ENCODE results near the gene CHD9NB.

CHD9NB gene

GRCh38 chr16:53065461-53066061 is 12.9 kb upstream of the CHD9NB start:
- H3K4me3 ChIP-seq (replicated peaks; ENCODE audit: low read depth, low read length): no peak overlapping the region
- TF ChIP-seq, protein P1, sequence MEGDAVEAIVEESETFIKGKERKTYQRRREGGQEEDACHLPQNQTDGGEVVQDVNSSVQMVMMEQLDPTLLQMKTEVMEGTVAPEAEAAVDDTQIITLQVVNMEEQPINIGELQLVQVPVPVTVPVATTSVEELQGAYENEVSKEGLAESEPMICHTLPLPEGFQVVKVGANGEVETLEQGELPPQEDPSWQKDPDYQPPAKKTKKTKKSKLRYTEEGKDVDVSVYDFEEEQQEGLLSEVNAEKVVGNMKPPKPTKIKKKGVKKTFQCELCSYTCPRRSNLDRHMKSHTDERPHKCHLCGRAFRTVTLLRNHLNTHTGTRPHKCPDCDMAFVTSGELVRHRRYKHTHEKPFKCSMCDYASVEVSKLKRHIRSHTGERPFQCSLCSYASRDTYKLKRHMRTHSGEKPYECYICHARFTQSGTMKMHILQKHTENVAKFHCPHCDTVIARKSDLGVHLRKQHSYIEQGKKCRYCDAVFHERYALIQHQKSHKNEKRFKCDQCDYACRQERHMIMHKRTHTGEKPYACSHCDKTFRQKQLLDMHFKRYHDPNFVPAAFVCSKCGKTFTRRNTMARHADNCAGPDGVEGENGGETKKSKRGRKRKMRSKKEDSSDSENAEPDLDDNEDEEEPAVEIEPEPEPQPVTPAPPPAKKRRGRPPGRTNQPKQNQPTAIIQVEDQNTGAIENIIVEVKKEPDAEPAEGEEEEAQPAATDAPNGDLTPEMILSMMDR (IDR thresholded peaks at IDR 0.05; ENCODE audit: low read length, missing control alignments): no peak
- DNase-seq (ENCODE audit: low read depth): peak; percentile 44

GRCh38 chr16:53064081-53064578 is 11.4 kb upstream of the CHD9NB start:
- TF ChIP-seq, protein P1 (IDR thresholded peaks at IDR 0.05; ENCODE audit: low read length, missing control alignments): no peak
- DNase-seq (ENCODE audit: low read depth): no peak
- H3K4me3 ChIP-seq (replicated peaks; ENCODE audit: low read depth, low read length): no peak overlapping the region

DNA sequence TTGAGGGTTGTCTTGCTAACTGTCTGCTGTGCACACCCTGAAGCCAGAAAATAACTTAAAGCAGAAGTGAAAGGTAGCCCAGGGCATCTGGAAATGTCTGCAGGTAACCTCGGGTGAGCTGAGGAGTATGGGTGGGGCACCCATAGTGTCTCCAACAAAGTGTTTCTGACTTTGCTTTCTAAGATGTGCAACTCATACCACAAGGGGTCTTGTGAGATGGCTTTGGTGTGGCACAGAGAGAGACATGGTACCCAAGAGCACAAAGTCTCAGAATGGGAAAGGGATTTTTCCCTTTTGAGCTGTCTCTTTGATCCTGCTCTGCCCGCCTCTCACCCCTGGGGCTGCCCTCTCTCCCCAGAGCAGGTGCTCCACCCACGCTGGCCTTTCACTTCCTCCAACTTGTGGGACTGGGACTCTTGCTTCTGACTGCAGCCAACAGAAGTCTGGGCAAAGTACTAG is 9.0 kb upstream of the CHD9NB start:
- DNase-seq (ENCODE audit: low read depth): no peak
- TF ChIP-seq, protein P1 (IDR thresholded peaks at IDR 0.05; ENCODE audit: low read length, missing control alignments): no peak
- no peak overlapping the region for H3K4me3 ChIP-seq (replicated peaks; ENCODE audit: low read depth, low read length)

DNA sequence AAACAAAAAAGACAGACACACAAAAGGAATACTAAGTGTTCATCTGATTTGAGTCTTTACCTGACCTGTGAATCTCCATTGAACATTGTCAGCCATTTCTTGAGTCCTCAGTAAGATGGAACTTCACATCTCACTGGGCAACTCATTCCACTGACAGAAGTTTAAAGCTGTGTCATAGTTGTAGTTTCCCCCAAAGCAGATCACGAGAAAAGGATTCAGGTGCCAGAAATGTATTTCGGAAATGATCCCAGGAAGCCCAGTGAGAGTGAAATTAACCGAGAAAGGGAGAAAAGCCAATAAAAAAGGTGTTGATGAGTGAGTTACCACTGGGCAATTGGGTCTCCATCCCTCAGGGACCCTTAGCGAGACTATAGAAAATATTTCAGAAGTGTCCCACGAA is 8.6 kb upstream of the CHD9NB start:
- DNase-seq (ENCODE audit: low read depth): no peak
- TF ChIP-seq, protein P1 (IDR thresholded peaks at IDR 0.05; ENCODE audit: low read length, missing control alignments): no peak
- no peak overlapping the region for H3K4me3 ChIP-seq (replicated peaks; ENCODE audit: low read depth, low read length)

- DNase-seq (ENCODE audit: low read depth): no peak
- H3K4me3 ChIP-seq (replicated peaks; ENCODE audit: low read depth, low read length): no peak overlapping the region
- TF ChIP-seq, protein P1 (IDR thresholded peaks at IDR 0.05; ENCODE audit: low read length, missing control alignments): no peak
These were observed 7.0 kb upstream of the CHD9NB start for GRCh38 chr16:53059672-53060071.

- no peak for DNase-seq (ENCODE audit: low read depth)
- TF ChIP-seq, protein P1 (IDR thresholded peaks at IDR 0.05; ENCODE audit: low read length, missing control alignments): no peak
These were observed 6.2 kb upstream of the CHD9NB start for GRCh38 chr16:53058882-53059281.

GRCh38 chr16:53058441-53058840 is 5.7 kb upstream of the CHD9NB start:
- TF ChIP-seq, protein P1 (IDR thresholded peaks at IDR 0.05; ENCODE audit: low read length, missing control alignments): no peak
- H3K4me3 ChIP-seq (replicated peaks; ENCODE audit: low read depth, low read length): no peak overlapping the region
- DNase-seq (ENCODE audit: low read depth): no peak

More at GRCh38 chr16:53058882-53059281, 6.2 kb upstream of the CHD9NB start:
- H3K4me3 ChIP-seq (replicated peaks; ENCODE audit: low read depth, low read length): no peak overlapping the region

Data from fibroblast of pulmonary artery (primary cell).